ENCODE results near the gene TRMT112.
A peak's percentile ranks its signal among the peaks of the same experiment; 100 is the strongest.

TRMT112 gene

DNA sequence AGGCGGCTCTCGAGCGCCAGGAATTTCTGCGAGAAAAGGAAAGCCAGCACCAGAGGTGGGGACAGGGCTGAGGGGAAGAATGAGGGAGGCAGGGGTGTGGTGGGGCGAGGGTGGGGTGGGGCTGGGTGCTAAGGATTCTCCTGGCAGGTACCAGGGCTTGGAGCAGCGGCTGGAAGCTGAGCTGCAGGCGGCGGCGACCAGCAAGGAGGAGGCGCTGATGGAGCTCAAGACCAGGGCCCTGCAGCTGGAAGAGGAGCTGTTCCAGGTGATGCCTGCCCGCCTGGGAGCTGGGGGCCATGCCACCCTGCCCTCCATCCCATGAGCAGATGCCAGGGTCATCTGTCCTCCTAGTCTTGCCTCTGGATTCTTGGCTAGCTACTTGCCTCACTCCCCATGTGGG is 32.0 kb upstream of the TRMT112 start:
- DNase-seq, result no peak

DNA sequence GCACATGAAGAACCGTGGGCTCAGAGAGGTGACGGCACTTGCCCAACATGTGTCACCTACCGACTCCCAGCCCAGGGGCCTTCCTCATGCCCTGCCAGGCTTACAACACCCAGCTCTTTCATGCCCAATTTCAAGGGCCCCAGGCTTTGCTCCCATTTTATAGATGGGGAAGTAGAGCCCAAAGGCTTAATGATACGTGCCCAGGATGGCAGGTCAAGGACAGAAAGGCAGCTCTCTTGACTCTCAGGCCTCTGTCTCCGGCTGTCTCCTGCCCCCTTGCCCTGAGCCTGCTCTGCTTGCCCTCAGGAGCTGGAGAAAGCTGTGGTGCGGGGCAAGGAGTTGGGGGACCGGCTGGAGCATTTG is 31.6 kb upstream of the TRMT112 start:
- no peak for DNase-seq

DNA sequence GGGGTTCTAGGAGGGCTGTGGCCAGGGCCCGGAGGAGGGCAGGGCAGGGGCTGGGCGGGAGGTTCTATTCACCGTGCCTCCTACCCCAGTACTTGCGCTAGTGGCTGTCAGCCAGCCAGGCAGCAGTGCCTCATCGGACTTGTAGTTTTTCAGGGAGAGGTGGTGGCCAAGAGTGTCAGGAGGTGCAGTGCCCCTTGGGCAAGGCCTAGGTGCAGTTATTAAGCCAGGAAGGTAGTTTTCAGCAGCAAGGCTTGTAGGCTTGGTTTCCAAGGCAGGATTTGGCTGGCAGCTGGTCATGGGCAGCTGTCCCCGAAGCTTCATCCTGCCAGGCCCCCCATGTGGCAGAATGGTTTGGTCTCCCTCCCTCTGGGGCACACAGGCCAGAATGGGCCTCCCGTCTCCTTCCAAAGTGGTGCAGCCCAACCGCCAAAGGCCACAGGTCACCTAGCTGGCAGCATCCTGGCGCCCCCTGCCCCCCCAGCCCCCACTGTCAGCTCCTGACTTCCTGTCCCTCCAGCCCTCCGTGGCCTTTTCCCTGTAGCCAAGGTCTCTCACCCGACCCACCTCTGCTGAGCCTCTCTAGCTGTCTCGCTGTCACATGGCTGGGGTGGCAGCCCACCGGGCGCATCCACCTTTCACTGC is 31.1 kb upstream of the TRMT112 start:
- no peak for DNase-seq

DNA sequence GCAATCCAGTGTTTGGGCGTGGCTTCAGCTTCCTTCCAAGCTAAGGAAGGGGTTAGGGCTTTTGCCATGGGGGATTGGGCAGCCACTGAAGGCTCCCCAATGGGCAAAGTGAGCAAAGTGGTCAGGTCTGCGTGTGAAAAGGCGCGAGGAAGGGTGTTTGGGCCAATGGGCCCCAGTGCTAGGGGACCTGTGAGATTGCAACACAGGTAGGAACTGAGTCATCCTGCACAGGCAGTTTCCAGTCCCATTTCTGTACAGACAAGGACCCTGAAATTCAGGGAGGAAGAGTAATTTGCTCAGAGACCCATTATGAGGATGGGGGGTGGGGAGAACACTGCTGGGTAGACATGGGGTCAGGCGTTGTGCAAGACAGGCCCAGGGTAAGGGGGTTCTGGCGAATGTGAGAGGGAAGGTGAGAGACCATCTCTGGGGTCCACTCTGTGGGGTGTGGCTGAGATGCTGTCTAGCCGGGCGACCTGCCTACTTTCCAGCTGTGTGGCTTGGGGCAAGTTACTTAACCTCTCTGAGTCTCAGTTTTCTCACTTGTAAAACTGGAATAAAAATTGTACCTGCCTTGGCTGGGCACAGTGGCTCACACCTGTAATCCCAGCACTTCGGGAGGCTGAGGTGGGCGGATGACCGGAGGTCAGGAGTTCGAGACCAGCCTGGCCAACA is 30.0 kb upstream of the TRMT112 start:
- DNase-seq, result no peak

DNA sequence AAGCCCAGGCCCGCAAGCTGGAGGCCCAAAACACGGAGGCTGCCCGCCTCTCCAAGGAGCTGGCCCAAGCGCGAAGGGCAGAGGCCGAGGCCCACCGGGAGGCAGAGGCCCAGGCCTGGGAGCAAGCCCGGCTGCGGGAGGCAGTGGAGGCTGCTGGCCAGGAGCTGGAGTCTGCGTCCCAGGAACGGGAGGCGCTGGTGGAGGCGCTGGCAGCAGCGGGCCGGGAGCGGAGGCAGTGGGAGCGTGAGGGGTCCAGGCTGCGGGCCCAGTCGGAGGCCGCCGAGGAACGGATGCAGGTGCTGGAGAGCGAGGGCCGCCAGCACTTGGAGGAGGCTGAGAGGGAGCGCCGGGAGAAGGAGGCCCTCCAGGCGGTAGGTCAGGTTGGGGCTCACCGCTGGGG is 27.4 kb upstream of the TRMT112 start:
- no peak for DNase-seq

DNA sequence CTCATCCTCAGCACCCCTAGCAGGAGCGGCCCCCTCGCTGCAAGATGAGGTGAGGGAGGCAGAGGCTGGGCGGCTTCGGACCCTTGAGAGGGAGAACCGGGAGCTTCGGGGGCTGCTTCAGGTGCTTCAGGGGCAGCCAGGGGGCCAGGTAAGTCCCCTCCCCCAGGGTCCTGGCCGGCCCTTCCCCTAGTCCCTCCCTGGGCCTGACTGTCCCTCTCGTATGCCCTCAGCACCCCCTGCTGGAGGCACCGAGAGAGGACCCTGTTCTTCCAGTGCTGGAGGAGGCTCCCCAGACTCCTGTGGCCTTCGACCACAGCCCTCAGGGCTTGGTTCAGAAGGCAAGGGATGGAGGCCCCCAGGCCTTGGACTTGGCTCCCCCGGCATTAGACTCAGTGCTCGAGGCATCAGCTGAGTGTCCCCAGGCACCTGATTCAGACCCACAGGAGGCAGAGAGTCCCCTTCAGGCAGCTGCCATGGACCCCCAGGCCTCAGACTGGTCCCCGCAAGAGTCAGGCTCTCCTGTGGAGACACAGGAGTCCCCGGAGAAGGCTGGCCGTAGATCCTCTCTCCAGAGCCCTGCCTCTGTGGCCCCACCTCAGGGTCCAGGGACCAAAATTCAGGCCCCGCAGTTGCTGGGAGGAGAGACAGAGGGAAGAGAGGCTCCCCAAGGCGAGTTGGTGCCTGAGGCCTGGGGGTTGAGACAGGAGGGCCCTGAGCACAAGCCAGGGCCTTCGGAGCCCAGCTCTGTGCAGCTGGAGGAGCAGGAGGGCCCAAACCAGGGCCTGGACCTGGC is 26.6 kb upstream of the TRMT112 start:
- no peak for DNase-seq

DNA sequence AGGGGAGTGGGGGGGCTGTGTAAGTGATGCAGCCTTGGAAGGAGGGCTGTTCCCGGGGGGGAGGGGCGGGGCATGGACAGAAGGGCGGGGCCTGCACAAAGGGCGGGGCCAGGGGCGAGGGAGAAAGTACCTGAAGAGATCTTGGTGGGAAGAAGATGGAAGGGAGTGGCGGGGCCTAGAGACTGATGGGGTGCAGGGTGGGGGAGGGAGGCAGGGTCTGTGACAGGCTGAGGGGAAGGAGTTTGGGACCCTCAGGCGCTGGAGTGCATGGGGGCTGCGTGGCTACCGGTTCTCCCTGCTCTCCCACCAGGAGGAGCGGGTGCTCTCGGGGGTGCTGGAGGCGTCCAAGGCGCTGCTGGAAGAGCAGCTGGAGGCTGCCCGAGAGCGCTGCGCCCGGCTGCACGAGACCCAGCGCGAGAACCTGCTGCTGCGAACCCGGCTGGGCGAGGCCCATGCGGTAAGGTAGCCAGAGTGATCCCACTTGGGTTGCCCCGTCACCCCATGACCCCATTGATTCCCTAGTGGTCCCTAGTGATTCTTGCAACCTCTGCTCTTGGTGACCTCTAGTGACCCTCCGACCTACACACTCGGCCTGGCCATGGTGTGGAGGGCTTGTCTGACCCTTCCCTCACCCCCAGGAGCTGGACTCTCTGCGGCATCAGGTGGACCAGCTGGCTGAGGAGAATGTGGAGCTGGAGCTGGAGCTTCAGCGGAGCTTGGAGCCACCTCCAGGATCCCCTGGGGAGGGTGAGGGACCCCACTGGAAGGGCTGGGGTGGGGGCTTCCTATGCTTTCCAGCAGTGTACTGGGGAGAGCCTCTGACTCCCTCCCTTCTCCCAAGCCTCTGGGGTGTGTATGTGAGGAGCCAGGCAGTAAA is 25.7 kb upstream of the TRMT112 start:
- DNase-seq, result peak in 1 of 2 experiments; percentile 57

DNA sequence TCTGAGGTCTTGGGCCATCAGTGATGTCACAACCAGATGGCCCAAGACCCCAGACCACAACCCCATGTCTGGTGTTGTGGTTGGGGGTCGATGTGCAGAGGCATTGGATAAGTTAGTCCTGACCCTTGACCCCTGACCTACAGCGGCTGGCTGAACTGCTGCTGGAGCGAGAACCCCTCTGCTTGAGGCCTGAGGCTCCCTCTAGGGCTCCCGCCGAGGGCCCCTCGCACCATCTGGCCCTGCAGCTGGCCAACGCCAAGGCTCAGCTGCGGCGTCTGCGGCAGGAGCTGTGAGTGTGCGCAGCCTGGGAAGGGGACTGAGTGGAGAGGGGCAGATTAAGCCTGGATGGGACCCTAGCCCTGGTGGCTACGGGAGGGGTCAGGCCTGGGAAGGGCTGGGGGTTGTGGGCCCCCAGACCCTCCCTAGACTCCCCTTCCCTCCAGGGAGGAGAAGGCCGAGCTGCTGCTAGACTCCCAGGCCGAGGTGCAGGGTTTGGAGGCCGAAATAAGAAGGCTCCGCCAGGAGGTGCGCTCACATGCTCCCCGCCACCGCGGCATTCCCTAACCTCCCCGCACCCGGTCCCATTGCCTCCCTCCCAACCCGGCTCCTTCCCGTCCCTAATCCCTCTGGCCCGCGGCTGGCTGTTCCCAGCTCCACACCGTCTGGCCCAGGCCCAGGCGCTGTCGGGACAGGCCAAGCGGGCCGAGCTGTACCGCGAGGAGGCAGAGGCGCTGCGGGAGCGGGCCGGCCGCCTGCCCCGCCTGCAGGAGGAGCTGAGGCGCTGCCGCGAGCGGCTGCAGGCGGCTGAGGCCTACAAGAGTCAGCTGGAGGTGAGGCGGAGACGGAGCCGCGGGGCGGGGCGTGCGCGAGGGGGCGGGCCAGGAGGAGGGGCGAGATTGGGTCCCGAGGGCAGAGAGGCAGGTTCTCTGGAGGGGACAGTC is 24.8 kb upstream of the TRMT112 start:
- DNase-seq, result peak; percentile 75 to 84

DNA sequence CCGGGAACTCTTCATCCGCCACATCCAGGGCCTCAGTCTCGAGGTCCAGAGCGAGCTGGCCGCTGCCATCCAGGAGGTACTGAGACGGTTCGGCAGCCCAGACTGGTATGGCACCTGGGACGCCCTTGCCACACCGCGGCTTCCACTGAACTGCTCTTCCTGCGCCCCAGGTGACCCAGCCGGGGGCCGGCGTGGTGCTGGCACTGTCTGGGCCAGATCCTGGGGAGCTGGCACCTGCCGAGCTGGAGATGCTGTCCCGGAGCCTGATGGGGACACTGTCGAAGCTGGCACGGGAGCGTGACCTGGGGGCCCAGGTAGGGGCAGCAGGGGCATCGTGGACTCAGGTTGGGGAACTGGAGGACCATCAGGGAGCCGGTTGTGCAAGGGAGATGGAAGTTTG is 24.1 kb upstream of the TRMT112 start:
- no peak for DNase-seq

DNA sequence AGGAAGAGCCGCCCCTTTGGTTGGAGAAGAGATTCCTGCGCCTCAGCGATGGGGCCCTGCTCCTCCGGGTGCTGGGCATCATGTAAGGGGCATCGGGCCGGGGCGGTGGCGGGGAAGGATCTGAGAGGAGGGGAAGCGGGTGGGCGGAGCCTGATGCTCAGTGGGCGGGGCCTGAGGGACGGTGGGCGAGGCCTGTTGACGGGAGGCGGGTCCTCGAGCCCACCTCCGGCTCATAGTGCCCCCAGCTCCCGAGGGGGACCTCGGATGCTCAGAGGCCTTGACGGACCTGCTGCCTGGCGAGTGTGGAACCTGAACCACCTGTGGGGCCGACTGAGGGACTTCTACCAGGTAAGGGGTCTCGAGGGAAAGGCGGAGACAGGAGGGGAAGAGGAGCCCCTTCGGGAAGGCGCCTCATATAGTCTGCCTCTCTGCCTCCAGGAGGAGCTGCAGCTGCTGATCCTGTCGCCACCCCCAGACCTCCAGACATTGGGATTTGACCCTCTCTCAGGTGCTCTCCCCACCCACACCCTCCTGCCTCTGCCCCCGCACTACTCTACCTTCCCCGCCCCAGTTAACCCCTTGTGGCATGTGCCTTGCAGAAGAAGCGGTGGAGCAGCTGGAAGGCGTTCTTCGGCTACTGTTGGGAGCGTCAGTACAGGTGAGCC is 23.4 kb upstream of the TRMT112 start:
- DNase-seq, result no peak

DNA sequence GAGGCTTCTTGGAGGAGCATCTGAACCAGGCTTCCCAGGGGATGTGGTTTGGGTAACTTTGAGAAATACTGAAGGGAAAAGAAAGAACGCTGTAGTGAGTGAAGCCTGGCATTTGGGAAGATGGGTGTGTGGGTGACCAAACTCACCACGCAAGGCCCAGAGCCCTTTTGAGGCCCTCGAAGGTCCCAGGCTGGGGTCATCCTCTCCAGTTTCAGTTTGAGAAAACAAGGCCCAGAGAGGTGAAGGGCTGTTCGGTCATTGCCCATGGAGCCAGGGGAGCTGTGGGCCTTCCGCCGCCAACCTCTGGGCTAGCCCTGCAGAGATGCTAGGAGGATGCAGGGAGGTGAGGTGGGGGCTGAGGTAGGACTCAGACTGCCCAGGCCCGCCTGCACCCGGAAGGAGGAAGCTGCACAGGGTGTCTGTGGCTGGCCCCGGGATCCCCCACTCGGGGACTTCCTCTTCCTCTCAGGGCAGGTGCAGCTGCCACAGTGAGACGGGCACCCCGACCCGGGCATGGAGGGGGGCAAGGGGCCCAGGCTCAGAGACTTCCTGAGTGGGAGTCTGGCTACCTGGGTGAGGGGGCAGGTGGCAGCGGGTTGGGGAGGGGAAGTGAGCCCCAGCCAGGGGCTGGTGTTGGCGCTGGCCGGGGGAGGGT is 22.5 kb upstream of the TRMT112 start, which contains the start of gene CCDC88B:
CCDC88B (plus strand) TSS at position 451 of the 655 bp plus-strand sequence; CDS start at position 514, 63 bp downstream.
- DNase-seq, result no peak

DNA sequence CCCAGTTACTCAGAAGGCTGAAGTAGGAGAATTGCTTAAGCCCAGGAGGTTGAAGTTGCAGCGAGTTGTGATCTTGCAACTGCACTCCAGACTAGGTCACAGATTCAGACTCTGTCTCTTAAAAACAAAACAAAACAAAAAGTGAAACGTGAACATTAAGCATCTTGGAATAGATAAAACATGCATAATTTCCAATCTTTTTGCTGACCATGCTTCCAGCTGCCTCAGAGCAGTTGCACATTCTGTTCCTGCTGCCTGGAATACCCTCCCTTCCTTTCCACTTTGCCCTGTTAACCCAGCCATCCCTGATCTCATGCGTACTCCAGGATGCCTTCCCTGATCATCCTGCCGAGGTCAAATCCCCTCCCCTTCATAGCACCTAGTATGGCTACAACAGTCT is 21.9 kb upstream of the TRMT112 start:
- DNase-seq, result no peak

DNA sequence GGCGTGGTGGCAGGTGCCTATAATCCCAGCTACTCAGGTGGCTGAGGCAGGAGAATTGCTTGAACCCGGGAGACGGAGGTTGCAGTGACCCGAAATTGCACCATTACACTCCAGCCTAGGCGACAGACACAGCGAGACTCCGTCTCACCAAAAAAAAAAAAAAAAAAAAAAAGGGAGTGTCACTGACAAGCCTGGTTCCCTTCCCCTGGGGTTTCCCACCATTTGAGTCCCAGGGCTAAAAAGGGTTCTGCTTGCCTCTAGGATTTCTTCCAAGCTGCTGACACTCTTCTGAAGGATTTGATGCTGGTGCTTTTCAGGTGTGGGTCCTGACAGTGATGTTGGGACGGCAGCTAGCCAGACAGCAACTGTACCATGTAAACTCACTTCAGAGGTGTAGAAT is 21.4 kb upstream of the TRMT112 start:
- no peak for DNase-seq

DNA sequence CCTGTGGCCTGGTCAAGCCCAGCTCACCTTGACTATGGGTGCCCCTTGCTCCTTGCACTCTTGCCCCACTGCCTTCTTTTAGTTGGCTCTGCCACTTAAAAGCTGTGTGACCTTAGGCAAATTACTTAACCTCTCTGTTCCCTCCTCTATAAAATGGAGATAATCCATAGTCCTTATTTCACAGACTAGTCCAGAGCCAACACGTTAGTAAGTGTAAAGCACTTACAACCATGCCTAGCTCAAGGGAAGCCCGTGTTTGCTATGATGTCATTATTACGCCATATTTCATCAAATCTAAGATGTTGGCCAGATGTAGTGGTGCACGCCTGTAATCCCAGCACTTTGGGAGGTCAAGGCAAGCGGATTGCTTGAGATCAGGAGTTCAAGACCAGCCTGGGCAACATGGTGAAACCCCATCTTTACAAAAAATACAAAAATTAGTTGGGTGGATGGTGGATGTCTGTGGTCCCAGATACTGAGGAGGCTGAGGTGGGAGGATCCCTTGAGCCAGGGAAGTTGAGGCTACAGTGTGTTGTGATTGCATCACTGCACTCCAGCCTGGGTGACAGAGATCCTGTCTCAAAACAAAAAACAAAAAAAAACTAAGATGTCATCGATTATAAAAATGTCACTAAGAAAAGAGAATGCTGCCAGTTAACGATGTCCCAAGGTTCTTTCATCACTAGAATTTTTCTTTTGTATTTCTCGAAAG is 20.3 kb upstream of the TRMT112 start:
- no peak for DNase-seq

DNA sequence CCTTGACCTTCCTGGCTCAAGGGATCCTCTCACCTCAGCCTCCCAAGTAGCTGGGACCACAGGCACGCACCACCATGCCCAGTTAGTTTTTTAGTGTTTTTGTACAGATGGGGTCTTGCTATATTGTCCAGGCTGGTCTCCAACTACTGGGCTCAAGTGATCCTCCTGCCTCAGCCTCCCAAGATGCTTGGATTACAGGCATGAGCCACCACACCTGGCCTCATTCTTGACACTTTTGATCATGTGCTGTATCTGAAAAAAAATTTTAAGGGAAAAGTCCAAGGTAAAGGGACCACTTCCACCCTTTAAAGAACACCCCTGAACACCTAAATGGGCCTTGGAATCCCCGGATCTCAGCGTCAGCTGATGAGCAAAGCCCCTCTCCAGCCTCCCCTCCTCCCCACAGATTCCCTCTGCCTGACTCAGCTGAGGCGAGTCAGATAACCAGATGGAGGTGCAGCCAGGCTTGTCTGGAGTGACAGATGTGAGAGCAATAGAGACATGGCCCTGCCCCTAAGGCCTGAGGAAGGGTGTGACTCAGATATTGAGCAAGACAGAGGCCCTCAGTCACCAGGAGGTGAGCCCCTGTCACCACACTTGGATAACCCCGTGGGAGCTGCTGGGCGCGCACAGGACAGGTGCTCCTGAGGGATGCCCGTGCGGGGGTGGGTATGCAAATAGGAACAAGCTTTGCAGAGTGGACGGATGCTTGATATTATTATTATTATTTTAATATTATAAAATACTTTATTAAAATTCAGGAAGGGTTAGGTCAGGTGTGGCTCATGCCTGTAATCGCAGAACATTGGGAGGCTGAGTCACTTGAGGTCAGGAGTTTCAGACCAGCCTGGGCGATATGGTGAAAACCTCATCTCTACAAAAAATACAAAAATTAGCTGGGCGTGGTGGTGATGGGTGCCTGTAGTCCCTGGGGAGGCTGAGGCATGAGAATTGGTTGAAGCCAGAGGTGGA is 17.7 kb upstream of the TRMT112 start:
- peak in 1 of 2 experiments; percentile 19 for DNase-seq

DNA sequence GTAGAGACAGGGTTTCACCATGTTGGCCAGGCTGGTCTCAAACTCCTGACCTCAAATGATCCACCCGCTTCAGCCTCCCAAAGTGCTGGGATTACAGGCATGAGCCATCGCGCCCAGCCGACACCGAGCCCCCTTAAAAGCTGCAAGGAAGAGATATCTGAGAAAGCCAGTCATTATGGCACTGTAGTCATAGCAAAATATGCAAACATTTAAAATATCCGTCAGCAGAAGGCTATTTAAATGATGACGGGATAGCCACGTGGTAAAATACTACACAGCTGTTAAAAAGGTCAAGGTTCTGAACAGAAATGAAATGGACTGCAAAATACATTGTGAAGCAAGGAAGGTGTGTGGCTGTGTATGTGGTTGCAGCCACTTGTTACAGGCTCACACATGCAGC is 16.2 kb upstream of the TRMT112 start:
- no peak for DNase-seq

DNA sequence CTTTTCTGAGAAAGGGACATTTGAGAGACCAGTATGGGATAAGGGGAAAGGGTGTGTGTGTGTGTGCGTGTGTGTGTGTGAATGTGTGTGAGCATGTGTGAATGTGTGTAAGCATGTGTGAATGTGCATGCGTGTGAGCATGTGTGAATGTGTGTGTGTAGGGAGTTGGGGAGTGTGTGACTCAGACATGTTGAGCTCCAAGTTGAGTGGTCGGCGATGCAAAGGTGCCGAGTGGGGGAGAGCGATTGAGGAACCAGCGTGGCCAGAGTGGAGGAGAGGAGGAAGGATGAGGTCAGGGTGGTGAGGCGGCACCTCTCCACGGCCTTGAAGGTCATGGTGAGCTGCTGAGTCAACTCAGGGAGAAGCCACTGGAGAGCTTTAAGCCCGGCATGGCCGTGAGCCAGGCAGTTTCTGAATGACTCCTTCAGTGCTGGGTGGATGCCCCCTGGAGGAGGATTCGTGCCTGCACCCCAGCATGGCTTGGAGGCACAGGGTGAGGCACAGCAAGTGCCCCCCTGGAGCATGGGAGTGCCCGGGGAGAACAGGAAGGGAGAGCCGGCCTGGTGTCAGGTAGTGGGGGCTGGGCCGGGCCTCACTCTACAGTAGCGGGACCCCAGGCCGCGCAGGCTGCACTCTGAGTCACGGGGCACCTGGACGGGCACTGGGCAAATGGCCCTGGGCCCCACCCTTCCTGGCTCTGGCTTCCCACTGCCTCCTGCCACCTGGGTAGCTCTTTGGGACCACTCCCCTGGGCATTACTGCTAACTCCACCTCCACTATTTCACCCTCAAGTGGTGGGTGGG is 14.4 kb upstream of the TRMT112 start:
- DNase-seq, result no peak

DNA sequence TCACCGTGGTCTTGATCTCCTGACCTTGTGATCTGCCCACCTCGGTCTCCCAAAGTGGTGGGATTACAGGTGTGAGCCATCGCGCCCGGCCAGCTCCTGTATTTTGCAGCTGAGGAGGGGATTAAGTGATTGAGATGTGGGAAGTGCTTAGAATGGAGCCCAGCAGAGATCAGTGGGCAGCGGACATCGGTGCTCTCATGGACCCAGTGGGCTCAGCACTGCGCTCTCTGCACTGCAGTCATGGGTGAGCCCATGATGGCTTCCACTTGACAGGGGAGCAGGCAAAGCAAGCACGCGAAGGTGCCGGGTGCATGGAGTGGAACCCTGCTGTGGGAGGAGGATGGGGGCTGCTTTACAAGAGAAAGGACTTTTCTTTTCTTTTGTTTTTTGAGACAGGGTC is 13.5 kb upstream of the TRMT112 start:
- DNase-seq, result no peak
